Prostate gland (tissue), 2 donors: Measurements from ENCODE around the gene PRCD.

ENCODE experiments used
- CTCF ChIP-seq, 4 experiments: fragments of 200-600 bp in 2 of 4; fragments of 450-650 bp in 2 of 4; sonication (generic) in 2 of 4; IDR thresholded peaks; 1 replicate in 3 of 4; 2 replicates in 1 of 4; pipeline ENCODE4 v1.5.1; 2016 to 2019; ENCODE audit warnings: antibody characterized with exemption in 4 of 4, mild to moderate bottlenecking in 2 of 4, moderate library complexity in 2 of 4
- POLR2AphosphoS5 ChIP-seq: sonication (generic); formaldehyde crosslinking; IDR thresholded peaks from one replicate; pipeline ENCODE4 v1.6.1; 2017; ENCODE audit warnings: antibody characterized with exemption

- TF ChIP-seq CTCF (IDR thresholded peaks at IDR 0.05), result no peak
- no peak for TF ChIP-seq POLR2AphosphoS5
Observed at GRCh38 chr17:76561332-76561731, 21.5 kb downstream of the PRCD start.
